Measurements from ENCODE around the gene SULT2B1. TPM values are rescaled to one million over a fixed set of nuclear protein-coding genes. Genes with fewer than 3 reads are reported as not detected.

SULT2B1 gene
- total RNA-seq, 2 donors from 2014 or later = 14.6 to 43.0 TPM

GRCh38 chr19:48633148-48634035, 81.4 kb downstream of the SULT2B1 start:
- H3K27me3 ChIP-seq (replicated peaks; ENCODE audit: insufficient read depth) = no peaks in the 10 kb centered on the region
- H3K36me3 ChIP-seq = no peaks in the 10 kb centered on the region
- no peak overlapping the region for H3K4me3 ChIP-seq
- WGBS = 59% methylated on average over 22 of the region's 22 CpGs
- TF ChIP-seq CTCF (IDR thresholded peaks at IDR 0.05) = no peak
- TF ChIP-seq POLR2A (IDR thresholded peaks at IDR 0.05) = no peak
- TF ChIP-seq POLR2AphosphoS5 (IDR thresholded peaks at IDR 0.05) = no peak
- intact Hi-C loops (cut with DNase I) = no loop called here
- no peaks in the 10 kb centered on the region for H3K9me3 ChIP-seq
- DNase-seq (ENCODE audit: low spot score) = no peak
- peak overlapping the region; percentile 98 to 99 for H3K27ac ChIP-seq
- H3K4me1 ChIP-seq (replicated peaks) = peaks cover 15% of the 10 kb centered on the region

GRCh38 chr19:48634036-48634342, 82.0 kb downstream of the SULT2B1 start:
- TF ChIP-seq CTCF (IDR thresholded peaks at IDR 0.05) (no peak), POLR2A (IDR thresholded peaks at IDR 0.05) (no peak), POLR2AphosphoS5 (IDR thresholded peaks at IDR 0.05) (no peak)
- peaks cover 15% of the 10 kb centered on the region for H3K4me1 ChIP-seq (replicated peaks)
- no peaks in the 10 kb centered on the region for H3K9me3 ChIP-seq
- no peaks in the 10 kb centered on the region for H3K27me3 ChIP-seq (replicated peaks; ENCODE audit: insufficient read depth)
- WGBS = 36% methylated on average over 7 of the region's 7 CpGs
- no peaks in the 10 kb centered on the region for H3K36me3 ChIP-seq
- peak overlapping the region in 1 of 2 donors; percentile 72 for H3K4me3 ChIP-seq
- H3K27ac ChIP-seq = peak overlapping the region; percentile 98 to 99
- intact Hi-C loops (cut with DNase I) = no loop called here
- no peak for DNase-seq (ENCODE audit: low spot score)

GRCh38 chr19:48634424-48635262, 82.7 kb downstream of the SULT2B1 start:
- TF ChIP-seq POLR2A (IDR thresholded peaks at IDR 0.05) = peak; percentile 86
- peak in 1 of 4 experiments; percentile 26 for TF ChIP-seq CTCF (IDR thresholded peaks at IDR 0.05)
- TF ChIP-seq POLR2AphosphoS5 (IDR thresholded peaks at IDR 0.05) = peak; percentile 99
- Histone ChIP-seq H3K27ac (peak overlapping the region; percentile 98 to 99), H3K4me1 (replicated peaks) (peaks cover 15% of the 10 kb centered on the region), H3K9me3 (no peaks in the 10 kb centered on the region), H3K36me3 (no peaks in the 10 kb centered on the region), H3K27me3 (replicated peaks; ENCODE audit: insufficient read depth) (no peaks in the 10 kb centered on the region), H3K4me3 (peak overlapping the region; percentile 72 to 77)
- WGBS = 4% methylated on average over 36 of the region's 37 CpGs
- peak; percentile 97 for DNase-seq (ENCODE audit: low spot score)
- intact Hi-C loops (cut with DNase I) = no loop called here

GRCh38 chr19:48635263-48635965, 83.4 kb downstream of the SULT2B1 start:
- peaks cover 15% of the 10 kb centered on the region for H3K4me1 ChIP-seq (replicated peaks)
- peak overlapping the region; percentile 72 to 77 for H3K4me3 ChIP-seq
- WGBS = 1% methylated on average over 29 of the region's 67 CpGs
- H3K27ac ChIP-seq = peak overlapping the region; percentile 98 to 99
- TF ChIP-seq CTCF (IDR thresholded peaks at IDR 0.05) (peak in 1 of 4 experiments; percentile 26), POLR2A (IDR thresholded peaks at IDR 0.05) (peak; percentile 93), POLR2AphosphoS5 (IDR thresholded peaks at IDR 0.05) (peak; percentile 51)
- no peaks in the 10 kb centered on the region for H3K27me3 ChIP-seq (replicated peaks; ENCODE audit: insufficient read depth)
- peak; percentile 73 for DNase-seq (ENCODE audit: low spot score)
- intact Hi-C loops (cut with DNase I) = no loop called here
- H3K36me3 ChIP-seq = no peaks in the 10 kb centered on the region
- H3K9me3 ChIP-seq = no peaks in the 10 kb centered on the region

Measured in prostate gland (tissue), 2 donors.